ENCODE measurements around the gene HERC6.
A peak's percentile ranks its signal among the peaks of the same experiment; 100 is the strongest.
"Not testable (repeated sequence)": the region's sequence is repeated elsewhere in the genome, so short reads cannot be mapped to it uniquely, and the experiment has no call there.

Gene HERC6

DNA sequence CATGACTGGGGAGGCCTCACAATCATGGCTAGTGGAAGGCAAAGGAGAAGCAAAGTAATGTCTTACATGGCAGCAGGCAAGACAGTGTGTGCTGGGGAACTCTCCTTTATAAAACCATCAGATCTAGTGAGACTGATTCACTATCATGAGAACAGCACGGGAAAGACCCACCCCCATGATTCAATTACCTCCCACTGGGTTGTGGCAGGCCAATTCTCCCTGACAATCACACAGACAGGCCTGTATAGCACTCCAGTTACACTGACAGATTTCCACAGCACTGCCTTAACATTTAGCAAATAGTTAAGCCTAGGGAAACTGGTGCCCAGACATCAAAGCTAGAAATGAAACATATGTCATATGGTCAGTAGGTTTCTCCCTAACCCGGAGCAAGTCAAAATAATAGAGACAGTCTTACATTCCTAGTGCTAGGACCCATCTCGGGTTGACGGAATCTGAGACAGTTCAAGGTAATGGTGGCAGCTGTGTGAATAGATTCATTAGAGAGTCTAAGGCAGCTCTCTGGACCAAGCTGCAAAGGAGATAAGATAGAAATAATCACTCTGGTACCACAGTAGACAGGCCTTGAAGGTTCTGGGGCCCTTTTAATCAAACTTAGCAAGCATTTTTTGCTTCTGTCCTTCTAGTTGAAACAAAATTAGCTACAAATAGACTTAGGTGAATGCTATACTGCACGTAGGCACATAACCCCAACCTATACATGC lies 68.9 kb downstream of the HERC6 start:
- no peak overlapping the region for H3K4me3 Mint-ChIP-seq
- H3K27ac Mint-ChIP-seq = no peak overlapping the region
- no peaks in the 10 kb centered on the region for H3K27me3 Mint-ChIP-seq
- no peaks in the 10 kb centered on the region for H3K9me3 Mint-ChIP-seq
- H3K4me1 Mint-ChIP-seq (ENCODE audit: low read depth) = no peaks in the 10 kb centered on the region
- no peak for DNase-seq
- peaks cover 10% of the 10 kb centered on the region for H3K36me3 Mint-ChIP-seq (ENCODE audit: low read depth)

- not testable (repeated sequence) for H3K4me1 Mint-ChIP-seq (ENCODE audit: low read depth); H3K9me3 Mint-ChIP-seq; H3K36me3 Mint-ChIP-seq (ENCODE audit: low read depth); H3K27ac Mint-ChIP-seq; H3K27me3 Mint-ChIP-seq; H3K4me3 Mint-ChIP-seq; DNase-seq
Measured at GRCh38 chr4:88448211-88448765, 69.6 kb downstream of the HERC6 start.

DNA sequence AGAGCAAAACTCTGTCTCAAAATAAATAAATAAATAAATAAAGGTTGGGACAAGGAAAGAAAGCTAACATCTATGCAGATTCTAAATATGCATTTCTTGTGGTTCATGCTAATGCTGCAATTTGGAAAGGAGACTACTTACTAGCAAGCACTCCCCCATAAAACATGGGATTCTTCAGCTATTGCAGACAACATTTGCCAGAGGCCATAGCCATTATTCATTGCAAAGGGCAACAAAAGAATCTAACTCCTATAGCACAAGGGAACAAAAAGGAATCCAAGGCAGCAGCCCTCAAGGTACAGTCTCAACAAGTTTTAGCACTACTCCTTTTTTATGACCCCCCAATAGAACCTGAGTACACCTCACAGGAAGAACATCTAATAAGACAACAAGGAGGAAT lies 70.2 kb downstream of the HERC6 start:
- Mint-ChIP-seq H3K36me3 (ENCODE audit: low read depth) (no peaks in the 10 kb centered on the region), H3K9me3 (no peaks in the 10 kb centered on the region), H3K4me3 (no peak overlapping the region), H3K4me1 (ENCODE audit: low read depth) (no peaks in the 10 kb centered on the region), H3K27ac (no peak overlapping the region), H3K27me3 (no peaks in the 10 kb centered on the region)
- DNase-seq = no peak

GRCh38 chr4:88449290-88449689 lies 70.6 kb downstream of the HERC6 start:
- Mint-ChIP-seq H3K4me1 (ENCODE audit: low read depth) (no peaks in the 10 kb centered on the region), H3K4me3 (no peak overlapping the region), H3K36me3 (ENCODE audit: low read depth) (no peaks in the 10 kb centered on the region), H3K27ac (no peak overlapping the region), H3K27me3 (no peaks in the 10 kb centered on the region), H3K9me3 (no peaks in the 10 kb centered on the region)
- no peak for DNase-seq

DNA sequence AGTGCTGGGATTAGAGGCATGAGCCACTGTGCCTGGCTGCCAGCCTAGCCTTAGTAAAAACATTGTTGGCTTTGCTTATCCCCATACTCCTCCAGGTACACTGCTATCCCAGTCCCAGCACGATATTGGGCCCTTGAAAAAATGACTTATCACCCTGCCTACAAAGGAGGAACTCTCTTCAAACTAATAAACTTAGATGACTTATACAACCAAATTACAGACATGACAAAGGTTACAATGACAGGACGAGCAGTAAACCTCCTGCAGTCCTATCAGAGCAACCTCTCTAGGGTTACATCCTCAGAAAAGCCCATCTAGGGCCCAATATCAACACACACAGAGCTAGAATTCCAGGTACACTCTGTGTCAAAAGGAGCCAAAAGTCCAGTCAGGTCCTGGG lies 72.6 kb downstream of the HERC6 start:
- no peak for DNase-seq
- Mint-ChIP-seq H3K4me3 (no peak overlapping the region), H3K36me3 (ENCODE audit: low read depth) (no peaks in the 10 kb centered on the region), H3K9me3 (no peaks in the 10 kb centered on the region), H3K4me1 (ENCODE audit: low read depth) (peaks cover 8% of the 10 kb centered on the region), H3K27ac (no peak overlapping the region), H3K27me3 (no peaks in the 10 kb centered on the region)

DNA sequence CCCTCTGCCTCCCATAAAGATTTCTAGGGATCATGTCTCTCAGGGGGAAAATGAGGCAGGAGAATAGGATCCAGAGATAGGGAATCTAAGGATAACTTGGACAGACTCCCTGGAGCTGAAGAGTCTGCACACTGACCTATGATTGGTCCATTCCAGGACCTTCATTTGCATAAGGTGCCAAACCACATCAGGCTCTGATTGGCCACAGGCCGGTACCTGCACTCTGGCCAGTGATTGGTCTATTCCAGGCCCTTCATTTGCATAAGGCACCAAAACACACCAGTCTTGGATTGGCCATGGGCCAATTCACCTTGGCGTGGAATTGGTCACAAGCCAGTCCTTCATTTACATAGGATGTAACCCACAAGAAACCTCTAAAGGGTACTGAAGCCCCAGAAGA lies 74.3 kb downstream of the HERC6 start:
- no peak overlapping the region for H3K4me3 Mint-ChIP-seq
- H3K36me3 Mint-ChIP-seq (ENCODE audit: low read depth) = peaks cover 5% of the 10 kb centered on the region
- H3K9me3 Mint-ChIP-seq = no peaks in the 10 kb centered on the region
- peaks cover 18% of the 10 kb centered on the region for H3K4me1 Mint-ChIP-seq (ENCODE audit: low read depth)
- peaks cover 1% of the 10 kb centered on the region for H3K27me3 Mint-ChIP-seq
- DNase-seq = no peak
- no peak overlapping the region for H3K27ac Mint-ChIP-seq

- Mint-ChIP-seq H3K27me3 (peaks cover 2% of the 10 kb centered on the region), H3K36me3 (ENCODE audit: low read depth) (peaks cover 8% of the 10 kb centered on the region), H3K4me1 (ENCODE audit: low read depth) (peaks cover 28% of the 10 kb centered on the region), H3K4me3 (peak within 1 kb of the TSS; percentile 98), H3K9me3 (no peaks in the 10 kb centered on the region), H3K27ac (peak within 1 kb of the TSS; percentile 99)
- DNase-seq = peak; percentile 90
Measured at GRCh38 chr4:88456670-88457306, 78.1 kb downstream of the HERC6 start, which contains the start of gene HERC5. TSS of gene HERC5 (plus strand) at chr4:88457119. CDS start at chr4:88457270, 151 bp downstream.

DNA sequence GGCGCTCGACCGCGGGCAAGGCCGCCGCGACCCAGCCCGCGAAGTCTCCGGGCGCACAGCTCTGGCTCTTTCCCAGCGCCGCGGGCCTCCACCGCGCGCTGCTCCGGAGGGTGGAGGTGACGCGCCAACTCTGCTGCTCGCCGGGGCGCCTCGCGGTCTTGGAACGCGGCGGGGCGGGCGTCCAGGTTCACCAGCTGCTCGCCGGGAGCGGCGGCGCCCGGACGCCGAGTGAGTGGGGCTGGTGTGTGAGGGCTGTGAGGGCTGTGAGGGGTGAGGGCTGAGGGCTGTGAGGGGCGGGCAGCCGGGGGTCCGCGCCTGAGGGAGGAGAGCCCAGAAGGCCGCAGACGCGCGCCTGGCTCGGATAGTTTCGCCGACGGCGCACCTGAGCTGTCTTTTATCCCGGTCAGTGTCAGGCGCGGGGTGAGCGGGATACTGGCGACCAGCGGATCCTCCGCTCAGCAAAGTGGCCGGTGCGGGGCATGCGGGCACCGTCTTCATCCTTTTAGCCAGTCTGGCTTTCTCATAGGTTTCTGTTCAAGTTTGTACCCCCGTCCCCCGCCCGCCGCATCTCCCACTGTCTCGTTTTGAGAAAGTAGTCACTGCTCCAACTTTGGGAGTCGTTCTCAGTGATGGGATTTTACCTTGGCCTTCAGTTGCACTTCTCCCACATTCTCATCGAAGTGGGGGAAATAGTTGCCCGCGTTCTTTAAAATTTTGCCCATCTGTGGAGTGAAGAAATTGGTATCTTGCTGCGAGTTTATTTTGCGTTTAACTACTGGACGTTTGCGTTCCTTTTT lies 78.9 kb downstream of the HERC6 start:
- Mint-ChIP-seq H3K9me3 (no peaks in the 10 kb centered on the region), H3K27me3 (peaks cover 2% of the 10 kb centered on the region)

DNA sequence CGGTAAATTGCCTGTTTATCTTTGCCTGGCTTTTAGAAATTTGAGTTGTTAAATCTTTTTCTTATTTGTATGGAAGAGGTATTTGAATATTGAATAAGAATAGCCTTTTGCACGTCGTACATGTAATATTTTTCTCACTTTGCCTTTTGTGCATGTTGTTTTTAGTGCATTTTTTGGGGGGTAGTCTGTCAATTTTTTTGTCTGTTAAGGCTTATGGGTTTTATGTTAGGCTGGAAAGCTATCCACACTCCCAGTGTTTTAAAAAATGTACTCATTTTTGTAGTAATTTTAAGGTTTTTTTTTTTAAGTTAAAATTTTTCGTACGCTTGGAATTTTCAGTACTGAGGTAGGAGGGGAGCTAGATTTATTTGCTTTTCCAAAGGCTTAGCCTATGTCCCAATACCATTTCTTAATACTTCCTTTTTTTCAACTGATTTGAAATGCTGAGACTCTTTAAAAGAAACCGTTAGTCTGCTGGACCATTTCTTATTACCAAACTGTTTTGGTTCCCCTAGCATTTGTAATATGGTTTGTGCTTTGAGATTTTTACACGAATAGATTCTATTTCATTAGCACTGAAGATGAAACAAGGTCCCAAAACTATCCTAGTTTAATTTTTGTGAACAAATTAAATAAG lies 79.6 kb downstream of the HERC6 start:
- Mint-ChIP-seq H3K4me3 (peak overlapping the region; percentile 98), H3K36me3 (ENCODE audit: low read depth) (peaks cover 19% of the 10 kb centered on the region), H3K4me1 (ENCODE audit: low read depth) (peaks cover 31% of the 10 kb centered on the region), H3K27ac (peak overlapping the region; percentile 85), H3K27me3 (peaks cover 2% of the 10 kb centered on the region), H3K9me3 (no peaks in the 10 kb centered on the region)
- no peak for DNase-seq

More for the DNA sequence above, 78.9 kb downstream of the HERC6 start:
- peak overlapping the region; percentile 98 for H3K4me3 Mint-ChIP-seq
- peaks cover 14% of the 10 kb centered on the region for H3K36me3 Mint-ChIP-seq (ENCODE audit: low read depth)
- DNase-seq = no peak
- peak overlapping the region; percentile 99 for H3K27ac Mint-ChIP-seq
- peaks cover 31% of the 10 kb centered on the region for H3K4me1 Mint-ChIP-seq (ENCODE audit: low read depth)

- Mint-ChIP-seq H3K9me3 (no peaks in the 10 kb centered on the region), H3K4me1 (ENCODE audit: low read depth) (peaks cover 11% of the 10 kb centered on the region), H3K27ac (no peak overlapping the region), H3K36me3 (ENCODE audit: low read depth) (peaks cover 65% of the 10 kb centered on the region), H3K4me3 (no peak overlapping the region), H3K27me3 (no peaks in the 10 kb centered on the region)
- DNase-seq = no peak
Measured at GRCh38 chr4:88465653-88466192, 87.1 kb downstream of the HERC6 start.

- no peak overlapping the region for H3K27ac Mint-ChIP-seq
- H3K36me3 Mint-ChIP-seq (ENCODE audit: low read depth) = peaks cover 73% of the 10 kb centered on the region
- no peaks in the 10 kb centered on the region for H3K27me3 Mint-ChIP-seq
- peaks cover 7% of the 10 kb centered on the region for H3K4me1 Mint-ChIP-seq (ENCODE audit: low read depth)
- no peak overlapping the region for H3K4me3 Mint-ChIP-seq
- DNase-seq = no peak
- H3K9me3 Mint-ChIP-seq = no peaks in the 10 kb centered on the region
Measured at GRCh38 chr4:88467392-88467791, 88.7 kb downstream of the HERC6 start.

DNA sequence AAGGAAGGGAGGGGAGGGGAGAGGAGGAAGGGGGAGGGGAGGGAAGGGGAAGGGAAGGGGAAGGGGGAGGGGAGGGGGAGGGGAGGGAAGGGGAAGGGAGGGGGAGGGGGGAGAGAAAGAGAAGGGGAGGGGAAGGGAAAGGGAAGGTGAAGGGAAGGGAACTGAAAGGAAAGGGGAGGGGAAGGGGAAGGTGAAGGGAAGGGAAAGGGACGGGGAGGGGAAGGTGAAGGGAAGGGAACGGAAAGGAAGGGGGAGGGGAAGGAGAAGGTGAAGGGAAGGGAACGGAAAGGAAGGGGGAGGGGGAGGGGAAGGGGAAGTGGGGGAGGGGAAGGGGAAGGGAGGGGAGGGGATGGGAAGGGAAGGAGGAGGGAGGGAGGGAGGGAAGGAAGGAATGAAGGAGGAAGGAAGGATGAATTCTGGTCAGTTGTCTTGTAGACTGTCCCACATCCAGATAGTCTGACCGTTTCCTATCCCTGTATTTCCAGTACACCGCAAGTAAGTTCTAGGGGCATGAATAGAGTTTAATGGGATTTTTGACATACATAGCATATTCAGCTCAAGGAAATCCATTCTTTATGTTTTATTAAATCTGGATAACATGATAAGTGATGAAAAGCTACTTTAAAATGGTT lies 98.7 kb downstream of the HERC6 start:
- H3K36me3 Mint-ChIP-seq (ENCODE audit: low read depth) = peaks cover 51% of the 10 kb centered on the region
- H3K9me3 Mint-ChIP-seq = no peaks in the 10 kb centered on the region
- no peak overlapping the region for H3K27ac Mint-ChIP-seq
- H3K4me1 Mint-ChIP-seq (ENCODE audit: low read depth) = no peaks in the 10 kb centered on the region
- no peak overlapping the region for H3K4me3 Mint-ChIP-seq
- no peak for DNase-seq
- H3K27me3 Mint-ChIP-seq = no peaks in the 10 kb centered on the region

DNA sequence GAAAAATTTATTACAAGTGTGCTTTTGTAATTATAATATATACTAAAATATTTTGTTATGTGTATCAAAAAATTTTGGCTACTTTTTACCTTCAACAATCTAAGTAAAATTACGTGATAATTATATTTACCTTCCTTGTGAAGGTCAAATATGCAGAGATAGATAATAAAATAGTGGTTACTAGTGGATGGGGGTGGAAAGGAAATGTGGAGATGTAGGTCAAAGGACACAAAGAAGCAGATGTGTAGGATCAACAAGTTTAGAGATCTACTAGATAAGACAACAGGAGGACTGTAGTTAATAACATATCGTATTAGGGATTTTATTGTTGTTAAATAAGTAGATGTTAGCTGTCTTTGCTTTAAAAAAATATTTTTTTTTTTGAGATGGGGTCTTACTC lies 99.6 kb downstream of the HERC6 start:
- H3K4me1 Mint-ChIP-seq (ENCODE audit: low read depth) = no peaks in the 10 kb centered on the region
- H3K36me3 Mint-ChIP-seq (ENCODE audit: low read depth) = peaks cover 46% of the 10 kb centered on the region
- H3K9me3 Mint-ChIP-seq = no peaks in the 10 kb centered on the region
- H3K27me3 Mint-ChIP-seq = no peaks in the 10 kb centered on the region
- no peak overlapping the region for H3K27ac Mint-ChIP-seq
- H3K4me3 Mint-ChIP-seq = no peak overlapping the region
- DNase-seq = no peak

DNA sequence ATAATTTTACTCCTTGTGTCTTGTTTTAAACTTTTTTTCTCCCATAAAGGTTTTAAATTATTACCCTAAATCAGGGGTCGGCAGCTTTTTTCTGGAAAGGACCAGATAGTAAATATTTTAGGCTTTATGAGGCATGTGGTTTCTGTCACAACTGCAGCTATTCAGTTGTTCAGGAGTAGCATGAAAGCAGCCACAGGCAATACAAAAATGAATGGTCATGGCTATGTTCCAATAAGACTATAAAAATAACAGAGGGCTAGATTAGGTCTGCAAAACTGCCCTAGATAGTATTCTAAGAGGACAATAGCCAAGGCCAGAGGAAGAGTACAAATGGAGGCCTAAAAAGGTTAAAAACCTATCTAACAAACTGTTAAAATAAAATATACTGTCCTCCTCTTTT lies 102.9 kb downstream of the HERC6 start:
- no peak for DNase-seq
- Mint-ChIP-seq H3K4me1 (ENCODE audit: low read depth) (no peaks in the 10 kb centered on the region), H3K27ac (no peak overlapping the region), H3K9me3 (no peaks in the 10 kb centered on the region), H3K4me3 (no peak overlapping the region), H3K27me3 (no peaks in the 10 kb centered on the region), H3K36me3 (ENCODE audit: low read depth) (peaks cover 46% of the 10 kb centered on the region)

Measured in activated T-cell treated with anti-CD3 and anti-CD28 coated beads, Interleukin-2, amount 50 U/mL, for 24 hours (primary cell).